A549 (cell line): ENCODE measurements around the gene PDXP. TPM values are rescaled to one million over a fixed set of nuclear protein-coding genes. Genes with fewer than 3 reads are reported as not detected.

Experiments
- ATAC-seq, 2 experiments: fragments of 200-7000 bp in 1 of 2; fragments of >200 bp in 1 of 2; cut with Nextera tagmentation in 1 of 2; cut with Tn5 transposase in 1 of 2; 3 replicates each; pipeline versions ENCODE4 v1.8.0 to v1.9.1; 2018 to 2020; ENCODE audit warnings: mild to moderate bottlenecking in 1 of 2, moderate library complexity in 1 of 2
- CTCF ChIA-PET: fragments of 300-600 bp; sonication (Branson Sonifier 250); formaldehyde crosslinking; extraction: SDS; loops from one replicate; lab custom pipeline; 2021; ENCODE audit warnings: antibody characterized with exemption, inconsistent platforms; lab: Yijun Ruan, JAX
- POLR2A ChIA-PET: fragments of 350-600 bp; formaldehyde crosslinking; extraction: SDS; loops from one replicate; lab custom pipeline; 2021; ENCODE audit warnings: antibody characterized with exemption, inconsistent platforms; lab: Yijun Ruan, JAX
- DNase-seq, 2 experiments: peaks; one replicate each; pipeline versions ENCODE4 v3.0.0 to v3.0.0-alpha.2; 2011 to 2016; ENCODE audit warnings: low read depth in 1 of 2, low spot score in 1 of 2
- FAIRE-seq: peaks from 2 replicates; lab custom pipeline; 2011; peaks lifted over from hg19 to GRCh38; lab: Jason Lieb, UNC
- H3K27ac ChIP-seq, 2 experiments: fragments of >200 bp; sonication (Bioruptor Twin); formaldehyde crosslinking; 3 replicates each; pipeline ENCODE4 v1.5.1; 2016 to 2017
- H3K4me1 ChIP-seq: fragments of >200 bp; sonication (Bioruptor Twin); formaldehyde crosslinking; 3 replicates; pipeline ENCODE4 v1.6.1; 2016
- H3K4me2 ChIP-seq: fragments of >200 bp; sonication (Bioruptor Twin); formaldehyde crosslinking; 3 replicates; pipeline ENCODE4 v1.6.1; 2016
- H3K4me3 ChIP-seq: fragments of >200 bp; sonication (Bioruptor Twin); formaldehyde crosslinking; 3 replicates; pipeline ENCODE4 v1.5.1; 2016
- H3K9me3 ChIP-seq: fragments of >200 bp; sonication (Bioruptor Twin); formaldehyde crosslinking; 3 replicates; pipeline ENCODE4 v1.6.1; 2016
- E2F6 ChIP-seq: IDR thresholded peaks from 2 replicates; pipeline ENCODE4 v1.6.1; 2012; ENCODE audit warnings: low read depth, borderline replicate concordance
- EHF ChIP-seq: fragments of 250-450 bp; sonication (Bioruptor Pico); IDR thresholded peaks from 2 replicates; pipeline ENCODE4 v1.5.0; 2020; ENCODE audit warnings: mild to moderate bottlenecking
- ESRRA ChIP-seq: fragments of 150-350 bp; IDR thresholded peaks from 2 replicates; pipeline ENCODE4 v1.6.1; 2014; ENCODE audit warnings: mild to moderate bottlenecking, low read length, borderline replicate concordance
- FOSB ChIP-seq: fragments of 250-450 bp; sonication (Bioruptor Pico); IDR thresholded peaks from 2 replicates; pipeline ENCODE4 v1.5.0; 2020; ENCODE audit warnings: mild to moderate bottlenecking, moderate library complexity
- FOSL2 ChIP-seq, 2 experiments: fragments of 450-650 bp in 1 of 2; fragments of >200 bp in 1 of 2; sonication (Bioruptor Twin) in 1 of 2; formaldehyde crosslinking; IDR thresholded peaks; 2 replicates each; pipeline versions ENCODE4 v1.5.0 to v1.6.1; 2016 to 2020; ENCODE audit warnings: mild to moderate bottlenecking in 1 of 2, moderate library complexity in 1 of 2
- HES2 ChIP-seq: fragments of >200 bp; sonication (Bioruptor Twin); formaldehyde crosslinking; IDR thresholded peaks from 2 replicates; pipeline ENCODE4 v1.6.1; 2016
- HMGXB4 ChIP-seq: fragments of 250-450 bp; sonication (Bioruptor Pico); IDR thresholded peaks from 2 replicates; pipeline ENCODE4 v1.5.0; 2021; ENCODE audit warnings: mild to moderate bottlenecking, moderate library complexity, borderline replicate concordance
- JUNB ChIP-seq: fragments of >200 bp; sonication (Bioruptor Twin); formaldehyde crosslinking; IDR thresholded peaks from 2 replicates; pipeline ENCODE4 v1.6.1; 2016
- KDM5A ChIP-seq: fragments of 200-600 bp; sonication (generic); IDR thresholded peaks from 2 replicates; pipeline ENCODE4 v1.6.1; 2016; ENCODE audit warnings: antibody characterized with exemption, mild to moderate bottlenecking
- MAFK ChIP-seq: fragments of 450-650 bp; IDR thresholded peaks from 2 replicates; pipeline ENCODE4 v1.6.1; 2014; ENCODE audit not compliant: partially characterized antibody
- MYC ChIP-seq: IDR thresholded peaks from 2 replicates; pipeline ENCODE4 v1.6.1; 2012; ENCODE audit warnings: mild to moderate bottlenecking, inconsistent platforms, low read length, improper control_type of control experiment, borderline replicate concordance
- PBX3 ChIP-seq: IDR thresholded peaks from 2 replicates; pipeline ENCODE4 v1.6.1; 2012
- RARB ChIP-seq: fragments of 250-450 bp; sonication (Bioruptor Pico); IDR thresholded peaks from 2 replicates; pipeline ENCODE4 v1.8.0; 2021; ENCODE audit warnings: mild to moderate bottlenecking, moderate library complexity
- RCOR1 ChIP-seq: fragments of 150-350 bp; IDR thresholded peaks from 2 replicates; pipeline ENCODE4 v1.6.1; 2014; ENCODE audit warnings: antibody characterized with exemption, low read length, low read depth
- WGBS: methylation state at CpG from one replicate; pipeline ENCODE4 v1.1.6; 2017; ENCODE audit errors: missing lambda C conversion rate; 5-methylcytosine and 5-hydroxymethylcytosine counted together
- polyA plus RNA-seq, 4 experiments: library from polyadenylated mRNA; depleted of rRNA in 3 of 4; stranded (reverse); fragments of >200 nt; fragmentation: RNase III in 1 of 4; extraction: RNeasy Plus Mini Kit Qiagen cat#74134 plus additional on column Dnase treatment in 1 of 4; gene quantifications; 2 replicates in 3 of 4; 3 replicates in 1 of 4; pipeline ENCODE4 v1.2.3, GENCODE V29; 2011 to 2017

Gene PDXP
- polyA plus RNA-seq, 2 of the 4 experiments (the other 2 are of a cell fraction), result 11.5 to 13.1 TPM

- no peak for TF ChIP-seq HMGXB4 (CRISPR knock-in tag)
These were observed 46.7 kb downstream of the PDXP start (continued) for GRCh38 chr22:37705205-37705604.

GRCh38 chr22:37708580-37709444 is 50.3 kb downstream of the PDXP start:
- 89% methylated on average over 12 of the region's 25 CpGs for whole genome bisulfite sequencing
- H3K27ac ChIP-seq, result no peak overlapping the region
- ATAC-seq, result no peak
- H3K4me1 ChIP-seq, result no peaks in the 10 kb centered on the region
- H3K4me3 ChIP-seq, result no peak overlapping the region
- ChIA-PET POLR2A (no interaction called here), CTCF (interaction anchor here (0.6 to 2.7 kb wide), 2 partner anchors 17 to 66 kb away, joined by 3 to 9 read pairs; no protein-coding TSS in a partner anchor)
- no peak for DNase-seq
- no peak for FAIRE-seq
- TF ChIP-seq RCOR1, result no peak
- no peak for TF ChIP-seq ESRRA
- no peak for TF ChIP-seq FOSL2 (IDR thresholded peaks at IDR 0.05)
- no peak for TF ChIP-seq FOSL2 (CRISPR knock-in tag; IDR thresholded peaks at IDR 0.05)
- TF ChIP-seq, all 56 proteins: peak for 0
- H3K9me3 ChIP-seq, result no peaks in the 10 kb centered on the region
- H3K4me2 ChIP-seq, result no peak overlapping the region

- TF ChIP-seq JUNB, result no peak
- TF ChIP-seq PBX3, result no peak
- TF ChIP-seq FOSB, result no peak
- TF ChIP-seq MYC, result no peak
- no peak for TF ChIP-seq MAFK
- no peak for TF ChIP-seq E2F6
- no peak for TF ChIP-seq RARB (CRISPR knock-in tag)
- TF ChIP-seq, all 56 proteins: peak for 0
- CTCF ChIA-PET, result interaction anchor here (0.6 to 2.7 kb wide), 2 partner anchors 16 to 66 kb away, joined by 3 to 9 read pairs; no protein-coding TSS in a partner anchor
These were observed 50.9 kb downstream of the PDXP start for GRCh38 chr22:37709445-37709765.

GRCh38 chr22:37710675-37711074 is 52.2 kb downstream of the PDXP start:
- H3K27ac ChIP-seq, result no peak overlapping the region
- ChIA-PET CTCF (interaction anchor here (0.6 to 2.7 kb wide), 4 partner anchors 13 to 67 kb away, joined by 3 to 9 read pairs (median 5); no protein-coding TSS in a partner anchor), POLR2A (no interaction called here)
- H3K4me2 ChIP-seq, result no peak overlapping the region
- 92% methylated on average over 2 of the region's 3 CpGs for WGBS
- no peaks in the 10 kb centered on the region for H3K4me1 ChIP-seq
- no peaks in the 10 kb centered on the region for H3K9me3 ChIP-seq
- no peak for FAIRE-seq
- TF ChIP-seq HES2 (no peak), KDM5A (no peak), EHF (CRISPR knock-in tag) (no peak), FOSL2 (IDR thresholded peaks at IDR 0.05) (no peak), FOSL2 (CRISPR knock-in tag; IDR thresholded peaks at IDR 0.05) (no peak), MYC (no peak), E2F6 (no peak)
- no peak for DNase-seq
- H3K4me3 ChIP-seq, result no peak overlapping the region
- ATAC-seq, result no peak; a peak in 1 of 6 replicates

More at GRCh38 chr22:37709445-37709765, 50.9 kb downstream of the PDXP start:
- no peaks in the 10 kb centered on the region for H3K4me1 ChIP-seq
- H3K9me3 ChIP-seq, result no peaks in the 10 kb centered on the region
- DNase-seq, result no peak
- H3K4me3 ChIP-seq, result no peak overlapping the region
- no peak overlapping the region for H3K4me2 ChIP-seq
- H3K27ac ChIP-seq, result no peak overlapping the region
- WGBS, result 58% methylated on average over 1 of the region's 15 CpGs
- no peak for FAIRE-seq
- no peak for ATAC-seq
- POLR2A ChIA-PET, result no interaction called here
